Measurements from ENCODE around the gene TRIM3.

TRIM3 gene

GRCh38 chr11:6410695-6411430 lies 62.9 kb downstream of the TRIM3 start:
- Histone ChIP-seq H3K9ac (ENCODE audit: low read length) (no peak overlapping the region), H3K27me3 (ENCODE audit: control insufficient read depth in 1 of 2, insufficient read depth in 2 of 2, low read length in 2 of 2) (no peaks in the 10 kb centered on the region), H3K27ac (ENCODE audit: low read depth, low read length) (no peak overlapping the region), H3K4me3 (ENCODE audit: low read depth in 1 of 2, low read length in 2 of 2) (no peak overlapping the region), H3K36me3 (ENCODE audit: insufficient read depth, low read length) (peaks cover 4% of the 10 kb centered on the region), H3K9me3 (ENCODE audit: low read length) (no peaks in the 10 kb centered on the region), H3K4me1 (ENCODE audit: insufficient read depth, low read length) (peaks cover 9% of the 10 kb centered on the region)

GRCh38 chr11:6406370-6406769 lies 67.4 kb downstream of the TRIM3 start:
- H3K4me3 ChIP-seq (ENCODE audit: low read depth in 1 of 2, low read length in 2 of 2) = no peak overlapping the region
- H3K27me3 ChIP-seq (ENCODE audit: control insufficient read depth in 1 of 2, insufficient read depth in 2 of 2, low read length in 2 of 2) = no peaks in the 10 kb centered on the region
- peaks cover 24% of the 10 kb centered on the region for H3K36me3 ChIP-seq (ENCODE audit: insufficient read depth, low read length)
- H3K9ac ChIP-seq (ENCODE audit: low read length) = no peak overlapping the region
- peaks cover 8% of the 10 kb centered on the region for H3K4me1 ChIP-seq (ENCODE audit: insufficient read depth, low read length)
- no peaks in the 10 kb centered on the region for H3K9me3 ChIP-seq (ENCODE audit: low read length)
- no peak overlapping the region for H3K27ac ChIP-seq (ENCODE audit: low read depth, low read length)

GRCh38 chr11:6405846-6406245 lies 67.9 kb downstream of the TRIM3 start:
- Histone ChIP-seq H3K9ac (ENCODE audit: low read length) (no peak overlapping the region), H3K4me1 (ENCODE audit: insufficient read depth, low read length) (peaks cover 8% of the 10 kb centered on the region), H3K27ac (ENCODE audit: low read depth, low read length) (no peak overlapping the region), H3K9me3 (ENCODE audit: low read length) (no peaks in the 10 kb centered on the region), H3K4me3 (ENCODE audit: low read depth in 1 of 2, low read length in 2 of 2) (no peak overlapping the region), H3K36me3 (ENCODE audit: insufficient read depth, low read length) (peaks cover 29% of the 10 kb centered on the region), H3K27me3 (ENCODE audit: control insufficient read depth in 1 of 2, insufficient read depth in 2 of 2, low read length in 2 of 2) (no peaks in the 10 kb centered on the region)

- Histone ChIP-seq H3K36me3 (ENCODE audit: insufficient read depth, low read length) (peaks cover 32% of the 10 kb centered on the region), H3K9me3 (ENCODE audit: low read length) (no peaks in the 10 kb centered on the region), H3K27ac (ENCODE audit: low read depth, low read length) (no peak overlapping the region), H3K4me1 (ENCODE audit: insufficient read depth, low read length) (peaks cover 8% of the 10 kb centered on the region), H3K9ac (ENCODE audit: low read length) (no peak overlapping the region), H3K4me3 (ENCODE audit: low read depth in 1 of 2, low read length in 2 of 2) (no peak overlapping the region), H3K27me3 (ENCODE audit: control insufficient read depth in 1 of 2, insufficient read depth in 2 of 2, low read length in 2 of 2) (no peaks in the 10 kb centered on the region)
These were observed 68.6 kb downstream of the TRIM3 start for GRCh38 chr11:6405052-6405667.

GRCh38 chr11:6404342-6405051 lies 69.2 kb downstream of the TRIM3 start:
- Histone ChIP-seq H3K36me3 (ENCODE audit: insufficient read depth, low read length) (peaks cover 36% of the 10 kb centered on the region), H3K9me3 (ENCODE audit: low read length) (no peaks in the 10 kb centered on the region), H3K9ac (ENCODE audit: low read length) (no peak overlapping the region), H3K4me1 (ENCODE audit: insufficient read depth, low read length) (peaks cover 8% of the 10 kb centered on the region), H3K4me3 (ENCODE audit: low read depth in 1 of 2, low read length in 2 of 2) (no peak overlapping the region), H3K27me3 (ENCODE audit: control insufficient read depth in 1 of 2, insufficient read depth in 2 of 2, low read length in 2 of 2) (no peaks in the 10 kb centered on the region), H3K27ac (ENCODE audit: low read depth, low read length) (no peak overlapping the region)

GRCh38 chr11:6403539-6403938 lies 70.2 kb downstream of the TRIM3 start:
- H3K27me3 ChIP-seq (ENCODE audit: control insufficient read depth in 1 of 2, insufficient read depth in 2 of 2, low read length in 2 of 2) = no peaks in the 10 kb centered on the region
- peaks cover 39% of the 10 kb centered on the region for H3K36me3 ChIP-seq (ENCODE audit: insufficient read depth, low read length)
- no peak overlapping the region for H3K4me3 ChIP-seq (ENCODE audit: low read depth in 1 of 2, low read length in 2 of 2)
- peaks cover 8% of the 10 kb centered on the region for H3K4me1 ChIP-seq (ENCODE audit: insufficient read depth, low read length)
- no peaks in the 10 kb centered on the region for H3K9me3 ChIP-seq (ENCODE audit: low read length)
- H3K9ac ChIP-seq (ENCODE audit: low read length) = no peak overlapping the region
- no peak overlapping the region for H3K27ac ChIP-seq (ENCODE audit: low read depth, low read length)

- H3K9ac ChIP-seq (ENCODE audit: low read length) = no peak overlapping the region
- peaks cover 39% of the 10 kb centered on the region for H3K36me3 ChIP-seq (ENCODE audit: insufficient read depth, low read length)
- no peak overlapping the region for H3K4me3 ChIP-seq (ENCODE audit: low read depth in 1 of 2, low read length in 2 of 2)
- peaks cover 17% of the 10 kb centered on the region for H3K4me1 ChIP-seq (ENCODE audit: insufficient read depth, low read length)
- H3K9me3 ChIP-seq (ENCODE audit: low read length) = no peaks in the 10 kb centered on the region
- no peaks in the 10 kb centered on the region for H3K27me3 ChIP-seq (ENCODE audit: control insufficient read depth in 1 of 2, insufficient read depth in 2 of 2, low read length in 2 of 2)
- H3K27ac ChIP-seq (ENCODE audit: low read depth, low read length) = no peak overlapping the region
These were observed 71.2 kb downstream of the TRIM3 start for GRCh38 chr11:6402561-6402981.

- no peaks in the 10 kb centered on the region for H3K9me3 ChIP-seq (ENCODE audit: low read length)
- no peak overlapping the region for H3K4me3 ChIP-seq (ENCODE audit: low read depth in 1 of 2, low read length in 2 of 2)
- no peak overlapping the region for H3K9ac ChIP-seq (ENCODE audit: low read length)
- H3K27ac ChIP-seq (ENCODE audit: low read depth, low read length) = no peak overlapping the region
- no peaks in the 10 kb centered on the region for H3K27me3 ChIP-seq (ENCODE audit: control insufficient read depth in 1 of 2, insufficient read depth in 2 of 2, low read length in 2 of 2)
- H3K36me3 ChIP-seq (ENCODE audit: insufficient read depth, low read length) = peaks cover 39% of the 10 kb centered on the region
- peaks cover 22% of the 10 kb centered on the region for H3K4me1 ChIP-seq (ENCODE audit: insufficient read depth, low read length)
These were observed 71.7 kb downstream of the TRIM3 start for GRCh38 chr11:6402061-6402470.

GRCh38 chr11:6401464-6401863 lies 72.3 kb downstream of the TRIM3 start:
- no peaks in the 10 kb centered on the region for H3K27me3 ChIP-seq (ENCODE audit: control insufficient read depth in 1 of 2, insufficient read depth in 2 of 2, low read length in 2 of 2)

GRCh38 chr11:6400431-6401345 lies 73.1 kb downstream of the TRIM3 start:
- Histone ChIP-seq H3K4me1 (ENCODE audit: insufficient read depth, low read length) (peaks cover 25% of the 10 kb centered on the region), H3K9ac (ENCODE audit: low read length) (no peak overlapping the region), H3K9me3 (ENCODE audit: low read length) (no peaks in the 10 kb centered on the region), H3K4me3 (ENCODE audit: low read depth in 1 of 2, low read length in 2 of 2) (no peak overlapping the region), H3K27ac (ENCODE audit: low read depth, low read length) (no peak overlapping the region), H3K36me3 (ENCODE audit: insufficient read depth, low read length) (peaks cover 42% of the 10 kb centered on the region), H3K27me3 (ENCODE audit: control insufficient read depth in 1 of 2, insufficient read depth in 2 of 2, low read length in 2 of 2) (no peaks in the 10 kb centered on the region)

More at GRCh38 chr11:6401464-6401863, 72.3 kb downstream of the TRIM3 start:
- Histone ChIP-seq H3K9ac (ENCODE audit: low read length) (no peak overlapping the region), H3K27ac (ENCODE audit: low read depth, low read length) (no peak overlapping the region), H3K4me3 (ENCODE audit: low read depth in 1 of 2, low read length in 2 of 2) (no peak overlapping the region), H3K9me3 (ENCODE audit: low read length) (no peaks in the 10 kb centered on the region), H3K4me1 (ENCODE audit: insufficient read depth, low read length) (peaks cover 25% of the 10 kb centered on the region), H3K36me3 (ENCODE audit: insufficient read depth, low read length) (peaks cover 39% of the 10 kb centered on the region)
